GM18873 (cell line): ENCODE measurements around the gene PRDM8.
"Not testable (repeated sequence)": the region's sequence is repeated elsewhere in the genome, so short reads cannot be mapped to it uniquely, and the experiment has no call there.

ENCODE experiments used
- ATAC-seq: cut with Tn5 transposase; IDR thresholded peaks from one replicate; pipeline ENCODE4 v1.9.1; 2021; ENCODE audit warnings: mild to moderate bottlenecking, moderate library complexity, moderate number of reproducible peaks; ENCODE audit not compliant: unreplicated experiment, low FRiP score

The PRDM8 gene

GRCh38 chr4:80196922-80197573, at the start of gene PRDM8:
PRDM8 (plus strand) TSS chr4:80197503; CDS start chr4:80200081, 2,578 bp downstream.
- no peak for ATAC-seq

GRCh38 chr4:80150387-80151180, 46.7 kb upstream of the PRDM8 start:
- no peak for ATAC-seq

- no peak for ATAC-seq
Measured at GRCh38 chr4:80151981-80152380, 45.3 kb upstream of the PRDM8 start.

- ATAC-seq: no peak
Measured at GRCh38 chr4:80153874-80154544, 43.3 kb upstream of the PRDM8 start.

- no peak for ATAC-seq
Measured at GRCh38 chr4:80154545-80154933, 42.8 kb upstream of the PRDM8 start.

- ATAC-seq: no peak
Measured at GRCh38 chr4:80155316-80155982, 41.9 kb upstream of the PRDM8 start.

GRCh38 chr4:80156410-80156809, 40.9 kb upstream of the PRDM8 start:
- ATAC-seq: no peak

- ATAC-seq: no peak
Measured at GRCh38 chr4:80161413-80162058, 35.8 kb upstream of the PRDM8 start.

- ATAC-seq: no peak
Measured at GRCh38 chr4:80162418-80162817, 34.9 kb upstream of the PRDM8 start.

- no peak for ATAC-seq
Measured at GRCh38 chr4:80165855-80166254, 31.4 kb upstream of the PRDM8 start.

- no peak for ATAC-seq
Measured at GRCh38 chr4:80171251-80171650, 26.1 kb upstream of the PRDM8 start.

GRCh38 chr4:80171656-80172055, 25.6 kb upstream of the PRDM8 start:
- ATAC-seq: no peak

GRCh38 chr4:80172203-80172602, 25.1 kb upstream of the PRDM8 start:
- peak; percentile 58 for ATAC-seq

GRCh38 chr4:80173401-80173800, 23.9 kb upstream of the PRDM8 start:
- ATAC-seq: peak; percentile 92

- ATAC-seq: no peak
Measured at GRCh38 chr4:80173841-80174240, 23.5 kb upstream of the PRDM8 start.

GRCh38 chr4:80177793-80178192, 19.5 kb upstream of the PRDM8 start:
- ATAC-seq: not testable (repeated sequence)

- ATAC-seq: no peak
Measured at GRCh38 chr4:80178964-80179363, 18.3 kb upstream of the PRDM8 start.

- ATAC-seq: no peak
Measured at GRCh38 chr4:80179637-80180161, 17.6 kb upstream of the PRDM8 start.

- no peak for ATAC-seq
Measured at GRCh38 chr4:80180743-80181142, 16.6 kb upstream of the PRDM8 start.

- ATAC-seq: no peak
Measured at GRCh38 chr4:80182237-80182866, 15.0 kb upstream of the PRDM8 start.
